HG03354 (cell line): Measurements from ENCODE around the gene P2RX1.
"Not testable (repeated sequence)": the region's sequence is repeated elsewhere in the genome, so short reads cannot be mapped to it uniquely, and the experiment has no call there.

Experiments used
- ATAC-seq: cut with Tn5 transposase; IDR thresholded peaks from one replicate; pipeline ENCODE4 v1.9.1; 2021; ENCODE audit warnings: mild to moderate bottlenecking; ENCODE audit not compliant: unreplicated experiment, poor library complexity, severe bottlenecking

P2RX1 gene

GRCh38 chr17:3867106-3867505, 49.2 kb downstream of the P2RX1 start:
- ATAC-seq, result no peak

- no peak for ATAC-seq
Observed at GRCh38 chr17:3866276-3866675, 50.0 kb downstream of the P2RX1 start.

DNA sequence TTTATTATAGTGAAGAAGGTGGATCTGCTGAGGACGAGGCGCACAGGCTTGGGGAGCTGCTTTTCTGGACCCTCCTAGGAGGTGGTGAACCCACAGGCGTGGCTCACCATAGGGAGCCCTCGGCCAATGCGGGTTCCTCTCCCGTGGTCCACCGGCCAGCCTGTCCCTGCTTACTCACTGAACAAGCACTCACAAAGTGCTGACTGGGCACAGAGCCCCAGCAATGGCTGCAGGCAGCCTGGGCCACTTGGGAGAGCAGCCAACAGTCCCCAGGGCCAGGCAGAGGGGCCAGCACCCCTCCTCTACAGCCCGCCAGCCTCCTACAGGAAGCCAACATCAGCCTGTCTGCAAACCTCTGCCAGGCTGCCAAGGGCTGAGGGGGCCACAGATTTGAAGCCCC, 51.1 kb downstream of the P2RX1 start:
- no peak for ATAC-seq

DNA sequence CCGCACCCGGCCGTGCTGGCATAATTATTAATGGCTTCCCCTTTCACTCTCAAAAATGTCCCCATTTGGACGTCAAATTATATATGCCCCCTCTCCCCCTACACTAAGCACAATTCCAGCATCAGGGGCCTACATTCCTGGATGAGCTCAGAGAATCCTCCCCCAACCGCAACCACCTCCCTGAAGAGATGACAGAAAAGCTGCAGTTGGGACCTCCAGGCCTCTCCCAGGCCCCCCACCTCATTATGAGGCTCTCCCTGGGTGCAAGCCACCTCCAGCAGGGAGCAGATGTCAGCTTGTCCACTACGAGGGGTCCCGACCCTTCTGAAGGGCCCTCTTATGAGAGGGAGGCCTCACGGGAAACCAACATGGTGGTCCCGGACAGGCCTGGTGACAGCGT, 51.7 kb downstream of the P2RX1 start:
- ATAC-seq, result no peak

- no peak for ATAC-seq
Observed at GRCh38 chr17:3861761-3862681, 54.2 kb downstream of the P2RX1 start.

DNA sequence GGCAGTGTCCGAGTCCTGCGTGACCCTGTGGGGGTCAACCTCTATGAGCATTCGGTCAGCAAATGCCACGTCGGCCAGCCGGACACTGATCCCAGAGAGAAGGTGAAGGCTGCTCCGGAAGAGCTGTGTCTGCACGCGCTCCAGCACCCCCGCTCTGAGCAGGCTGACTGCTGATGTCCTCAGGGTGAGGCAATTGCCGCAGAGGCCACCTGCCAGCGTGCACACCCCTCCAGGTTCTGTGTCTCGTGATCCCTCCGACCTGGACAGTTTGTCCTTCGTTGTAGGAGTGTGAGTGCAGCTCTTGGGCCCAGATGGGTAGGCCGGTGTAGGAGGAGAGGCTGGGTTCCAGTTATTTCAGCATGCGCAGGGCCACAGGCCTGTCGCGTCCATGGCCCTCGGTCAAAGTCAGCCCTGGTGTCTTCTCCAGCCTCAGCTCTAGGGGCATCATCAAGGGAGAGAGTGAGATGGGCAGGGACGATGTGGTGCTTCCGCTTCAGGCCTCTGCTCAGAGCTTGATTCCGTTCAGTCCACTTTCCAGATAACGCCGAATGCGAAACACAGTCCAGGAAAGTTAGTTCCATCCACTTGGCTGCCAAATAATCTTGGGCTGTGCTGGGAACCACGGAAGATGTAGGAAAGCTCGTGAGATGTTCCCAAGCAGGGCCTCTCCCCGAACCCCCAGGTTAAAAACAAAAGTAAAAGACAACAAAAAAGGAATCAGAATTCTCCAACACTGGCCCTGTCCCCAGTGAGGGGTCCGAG, 55.1 kb downstream of the P2RX1 start:
- ATAC-seq, result no peak

GRCh38 chr17:3859940-3860339, 56.3 kb downstream of the P2RX1 start:
- ATAC-seq, result no peak

DNA sequence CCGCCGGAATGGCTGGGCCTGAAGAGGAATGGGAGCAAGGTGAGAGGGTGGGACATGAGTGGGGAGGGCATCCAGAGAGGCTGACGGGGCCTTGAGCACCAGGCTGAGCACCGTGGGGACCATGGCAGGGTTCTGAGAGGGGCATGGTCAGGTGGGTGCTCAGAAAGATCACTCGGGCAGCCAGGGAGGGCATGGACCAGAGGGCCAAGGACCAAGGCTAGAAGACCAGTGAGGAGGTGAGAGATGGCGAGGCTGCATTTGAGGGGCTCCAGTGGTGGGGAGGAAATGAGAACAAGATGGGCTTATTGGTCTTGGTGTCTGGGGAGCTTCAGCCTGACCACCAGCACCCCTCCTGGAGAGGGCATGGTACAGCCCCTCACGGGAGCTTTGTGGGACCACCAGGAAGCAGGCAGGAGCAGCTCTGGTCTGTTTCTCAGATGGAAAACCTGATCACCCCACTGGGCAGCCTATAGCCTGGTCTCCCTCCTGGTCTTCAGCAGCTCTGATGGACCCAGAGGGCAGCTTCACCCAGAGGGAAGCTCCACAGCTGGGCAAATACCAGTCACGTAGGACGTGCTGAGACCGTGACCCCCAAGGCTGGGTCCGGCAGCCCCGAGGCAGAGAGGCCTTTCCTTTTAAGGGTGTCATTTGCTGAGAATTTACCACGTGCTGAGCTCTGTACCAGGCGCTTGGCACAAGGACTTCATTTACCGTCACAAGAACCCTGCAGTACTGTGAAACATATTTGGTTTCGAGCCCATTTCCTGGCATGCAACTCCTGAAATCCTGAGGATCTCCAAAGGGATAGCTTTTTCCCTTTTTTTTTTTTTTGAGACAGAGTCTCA, 58.8 kb downstream of the P2RX1 start:
- no peak for ATAC-seq

GRCh38 chr17:3854204-3854603, 62.1 kb downstream of the P2RX1 start:
- ATAC-seq, result not testable (repeated sequence)

DNA sequence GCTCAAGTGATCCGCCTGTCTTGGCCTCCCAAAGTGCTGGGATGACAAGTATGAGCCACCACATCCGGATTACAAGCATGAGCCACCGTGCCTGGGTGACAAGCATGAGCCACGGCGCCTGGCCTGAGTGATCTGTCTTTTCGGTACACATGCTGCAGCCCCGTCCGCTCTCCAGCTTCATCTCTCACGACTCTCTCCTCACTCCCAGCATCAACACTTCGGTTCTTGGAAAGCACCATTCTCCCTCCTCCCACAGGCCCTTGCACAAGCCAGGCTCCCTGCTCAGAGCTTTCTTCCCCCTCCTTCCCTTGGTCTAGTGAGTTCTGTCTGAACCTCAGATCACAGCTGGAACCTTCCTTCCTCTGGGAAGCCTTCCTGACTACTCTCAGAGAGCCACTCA, 63.7 kb downstream of the P2RX1 start:
- no peak for ATAC-seq

GRCh38 chr17:3851461-3852100, 64.7 kb downstream of the P2RX1 start:
- ATAC-seq, result no peak

GRCh38 chr17:3848229-3848835, 67.9 kb downstream of the P2RX1 start:
- no peak for ATAC-seq

DNA sequence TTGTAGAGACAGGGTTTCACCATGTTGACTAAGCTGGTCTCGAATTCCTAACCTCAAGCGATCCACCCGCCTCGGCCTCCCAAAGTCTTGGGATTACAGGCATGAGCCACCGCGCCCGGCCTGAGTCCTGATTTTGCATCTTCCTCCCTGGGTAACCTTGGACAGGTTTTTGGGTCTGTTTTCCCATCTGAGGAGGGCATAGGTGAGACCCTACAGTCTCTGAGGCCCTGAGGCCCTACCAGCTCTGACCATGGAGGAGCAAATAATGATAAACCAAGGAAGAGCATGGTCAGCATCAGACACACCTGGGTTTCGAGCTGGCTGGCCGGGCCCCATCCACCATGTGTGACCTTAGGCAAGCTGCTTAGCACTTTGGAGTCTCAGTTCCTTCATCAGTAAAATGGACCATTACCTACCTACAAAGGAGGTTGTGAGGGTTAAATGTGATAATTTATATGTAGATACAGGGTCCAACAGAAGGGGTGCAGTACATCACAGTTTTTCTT, 69.0 kb downstream of the P2RX1 start:
- ATAC-seq, result no peak
